SK-MEL-5 (cell line): ENCODE results near the gene PAFAH1B2. TPM values are rescaled to one million over a fixed set of nuclear protein-coding genes. Genes with fewer than 3 reads are reported as not detected.
"Not testable (repeated sequence)": the region's sequence is repeated elsewhere in the genome, so short reads cannot be mapped to it uniquely, and the experiment has no call there.

Source experiments
- DNase-seq: peaks from one replicate; pipeline ENCODE4 v3.0.0-alpha.2; 2016; ENCODE audit warnings: low read depth, low spot score
- in situ Hi-C: cut with HindIII; loops from 2 replicates; pipeline ENCODE4 v1.10.0; 2016; ENCODE audit warnings: low sequenced_read_pairs, high pct_unique_total_duplicates, low pct_unique_long_range_greater_than_20kb
- total RNA-seq: library from RNA; depleted of rRNA; stranded (reverse); fragments of >200 nt; shearing (Covaris generic); gene quantifications from 2 replicates; pipeline ENCODE4 v1.2.3, GENCODE V29; 2014

PAFAH1B2 gene
- total RNA-seq, 1 experiment from 2014 or later: 108 TPM

DNA sequence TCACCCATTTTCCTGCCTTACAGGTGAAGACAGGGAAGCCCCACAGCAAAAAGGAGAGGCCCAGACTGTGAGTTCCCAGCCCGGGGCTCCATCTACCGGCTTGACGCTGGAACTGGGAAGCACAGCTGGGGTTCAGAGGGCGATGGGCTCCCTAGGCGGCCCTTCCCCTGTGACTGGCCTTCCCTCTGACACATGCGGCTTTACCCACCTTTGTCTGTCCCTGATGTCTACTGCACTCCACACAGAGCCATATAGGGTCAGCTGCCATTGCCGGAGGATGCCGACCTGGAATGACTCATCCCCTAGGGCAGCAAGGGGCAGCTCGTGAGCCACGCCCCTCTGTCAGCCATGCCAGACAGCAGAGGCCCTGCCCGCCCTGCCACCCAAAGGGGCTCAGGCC, 62.8 kb downstream of the PAFAH1B2 start:
- in situ Hi-C loops, DNase-seq: not testable (repeated sequence)

DNA sequence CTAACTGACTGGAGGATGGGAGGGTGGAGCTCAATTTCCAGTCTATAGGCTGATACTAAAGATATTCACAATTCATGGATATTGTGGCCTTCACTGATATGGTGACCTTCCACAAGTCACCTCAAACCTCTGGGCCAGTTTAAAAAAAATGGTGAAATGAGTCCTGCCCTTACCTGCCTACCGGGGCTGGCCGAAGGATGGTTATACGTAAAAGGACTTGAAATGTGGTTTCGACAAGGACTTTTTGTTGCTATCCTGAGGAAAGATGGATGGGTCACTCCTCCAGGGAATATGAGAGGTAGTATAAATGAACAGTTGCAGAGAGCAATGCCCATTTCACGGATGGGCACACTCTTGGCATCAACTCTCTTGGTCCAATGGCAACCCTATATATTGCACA, 63.4 kb downstream of the PAFAH1B2 start:
- in situ Hi-C loops: not testable (repeated sequence)

DNA sequence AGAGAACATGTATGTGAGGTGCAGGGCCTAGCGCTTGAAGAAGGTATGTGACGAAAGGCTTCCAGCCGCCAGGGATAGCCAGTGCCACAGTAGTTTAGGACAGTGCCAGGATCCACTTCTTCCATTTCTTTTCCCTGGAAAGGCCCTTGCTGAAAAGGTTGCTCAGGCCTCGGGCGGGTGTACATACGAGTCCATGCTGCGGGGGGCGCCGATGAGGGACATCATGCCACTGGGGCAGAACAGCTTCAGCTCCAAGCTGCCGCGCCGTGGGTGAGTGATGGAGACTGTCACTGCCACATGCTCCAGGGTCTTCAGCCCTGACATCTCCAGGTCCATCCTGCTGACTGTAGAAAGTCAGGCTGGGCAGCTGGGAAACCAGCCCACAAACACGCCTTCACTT, 64.6 kb downstream of the PAFAH1B2 start:
- DNase-seq, in situ Hi-C loops: not testable (repeated sequence)

More for the DNA sequence above, 63.4 kb downstream of the PAFAH1B2 start:
- DNase-seq: not testable (repeated sequence)

DNA sequence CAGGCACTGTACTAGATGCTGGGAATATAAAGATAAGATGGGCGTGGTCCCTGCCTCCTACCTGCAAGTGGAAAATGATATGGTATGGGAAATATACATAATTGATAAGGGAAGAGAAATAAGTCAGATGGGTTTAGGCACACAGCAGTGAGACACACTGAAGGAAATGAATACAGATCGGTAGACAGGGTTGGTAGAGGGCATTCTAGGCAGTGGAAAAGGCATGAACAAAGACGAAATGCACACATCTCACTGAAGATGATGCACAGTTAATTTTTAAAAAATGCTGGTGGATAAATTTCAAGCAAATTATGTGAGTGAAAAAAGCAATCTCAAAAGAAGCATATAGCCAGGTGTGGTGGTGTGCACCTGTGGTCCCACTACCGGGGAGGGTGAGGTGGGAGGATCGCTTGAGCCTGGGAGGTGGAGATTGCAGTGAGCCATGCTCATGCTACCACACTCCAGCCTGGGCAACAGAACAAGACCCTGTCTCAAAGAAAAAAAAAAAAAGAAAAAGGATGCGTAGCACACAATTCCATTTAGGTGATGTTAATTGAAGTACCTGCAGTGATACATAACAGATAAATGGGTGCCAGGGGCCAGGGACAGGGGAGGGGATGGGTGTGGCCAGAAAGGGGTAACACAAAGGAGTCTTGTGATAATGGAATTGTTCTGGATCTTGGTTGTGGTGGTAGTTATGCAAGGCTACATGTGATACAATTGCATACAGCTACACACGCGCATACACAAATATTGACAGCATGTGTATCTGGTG, 65.5 kb downstream of the PAFAH1B2 start:
- in situ Hi-C loops, DNase-seq: not testable (repeated sequence)

DNA sequence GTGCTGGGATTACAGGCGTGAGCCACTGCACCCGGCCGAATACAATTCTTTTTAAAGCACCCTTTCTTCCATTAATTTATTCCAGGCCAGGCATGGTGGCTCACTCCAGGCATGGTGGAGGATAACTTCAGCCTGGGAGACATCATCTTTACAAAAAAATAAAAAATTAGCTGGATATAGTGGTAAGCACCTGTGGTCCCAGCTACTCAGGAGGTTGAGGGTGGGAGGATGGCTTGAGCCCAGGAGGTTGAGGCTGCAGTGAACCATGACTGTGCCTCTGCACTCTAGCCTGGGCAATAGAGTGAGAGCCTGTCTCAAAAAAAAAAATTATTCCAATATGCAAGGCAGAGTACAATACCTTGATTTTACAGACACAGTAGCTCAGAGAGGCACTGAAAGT, 66.5 kb downstream of the PAFAH1B2 start:
- in situ Hi-C loops: no loop called here
- no peak for DNase-seq

DNA sequence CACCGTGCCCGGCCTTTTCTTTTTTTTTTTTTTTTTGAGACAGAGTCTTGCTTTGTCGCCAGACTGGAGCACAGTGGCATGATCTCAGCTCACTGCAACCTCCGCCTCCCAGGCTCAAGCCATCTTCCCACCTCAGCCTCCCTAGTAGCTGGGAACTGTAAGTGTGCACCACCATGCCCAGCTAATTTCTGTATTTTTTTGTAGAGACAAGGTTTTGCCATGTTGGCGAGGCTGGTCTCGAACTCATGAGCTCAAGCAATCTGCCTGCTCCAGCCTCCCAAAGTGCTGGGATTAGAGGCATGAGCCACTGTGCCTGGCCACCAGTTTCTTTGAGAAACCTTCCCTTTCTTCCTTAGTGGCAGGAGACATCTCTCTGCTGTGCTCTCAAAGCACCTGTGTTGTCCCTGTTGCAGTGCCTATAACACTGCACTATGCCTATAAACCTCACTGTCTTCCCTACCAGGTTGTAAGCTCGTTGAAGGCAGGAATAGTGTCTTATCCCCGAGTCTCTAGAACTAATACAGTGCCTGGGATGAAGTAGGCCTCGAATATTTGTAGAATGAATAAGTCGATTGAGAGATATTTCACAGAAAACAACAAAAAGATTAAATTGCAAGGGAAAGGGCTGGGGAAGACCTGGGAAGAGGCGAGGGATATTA, 68.7 kb downstream of the PAFAH1B2 start:
- in situ Hi-C loops: no loop called here
- no peak for DNase-seq

DNA sequence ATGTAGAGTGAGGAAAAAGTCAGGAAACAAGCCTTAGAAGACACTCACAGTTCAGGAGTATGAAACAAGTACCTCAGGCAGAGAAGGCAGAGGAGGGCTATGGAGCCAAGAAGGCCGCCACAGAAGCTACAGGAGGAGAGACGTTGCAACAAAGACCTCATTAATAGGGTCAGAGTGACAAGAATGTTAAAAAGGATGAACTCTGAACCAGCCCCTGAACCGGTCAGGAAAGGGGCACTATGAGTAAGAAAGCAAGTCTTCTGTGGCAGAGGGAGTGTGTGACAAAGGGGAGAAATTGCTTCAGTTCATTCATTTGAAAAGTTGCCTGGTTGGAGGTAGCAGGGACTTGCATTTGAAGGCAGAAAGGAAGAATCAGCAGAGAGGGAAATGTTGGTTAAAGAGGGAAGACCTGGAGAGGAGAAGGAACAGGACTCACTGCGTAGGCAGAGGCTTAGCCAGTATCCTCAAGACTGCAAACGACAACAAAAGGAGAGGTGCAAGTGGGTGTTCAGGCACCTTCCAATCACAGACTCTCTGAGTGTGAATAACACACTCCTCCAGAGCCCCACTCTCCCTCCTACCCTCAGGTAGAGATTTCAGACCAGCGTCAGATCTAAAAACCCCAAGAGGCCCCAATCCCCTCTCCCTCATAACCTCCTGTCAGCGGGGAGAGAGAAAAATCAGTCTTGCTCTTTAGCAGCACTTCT, 70.5 kb downstream of the PAFAH1B2 start:
- in situ Hi-C loops: no loop called here
- no peak for DNase-seq

DNA sequence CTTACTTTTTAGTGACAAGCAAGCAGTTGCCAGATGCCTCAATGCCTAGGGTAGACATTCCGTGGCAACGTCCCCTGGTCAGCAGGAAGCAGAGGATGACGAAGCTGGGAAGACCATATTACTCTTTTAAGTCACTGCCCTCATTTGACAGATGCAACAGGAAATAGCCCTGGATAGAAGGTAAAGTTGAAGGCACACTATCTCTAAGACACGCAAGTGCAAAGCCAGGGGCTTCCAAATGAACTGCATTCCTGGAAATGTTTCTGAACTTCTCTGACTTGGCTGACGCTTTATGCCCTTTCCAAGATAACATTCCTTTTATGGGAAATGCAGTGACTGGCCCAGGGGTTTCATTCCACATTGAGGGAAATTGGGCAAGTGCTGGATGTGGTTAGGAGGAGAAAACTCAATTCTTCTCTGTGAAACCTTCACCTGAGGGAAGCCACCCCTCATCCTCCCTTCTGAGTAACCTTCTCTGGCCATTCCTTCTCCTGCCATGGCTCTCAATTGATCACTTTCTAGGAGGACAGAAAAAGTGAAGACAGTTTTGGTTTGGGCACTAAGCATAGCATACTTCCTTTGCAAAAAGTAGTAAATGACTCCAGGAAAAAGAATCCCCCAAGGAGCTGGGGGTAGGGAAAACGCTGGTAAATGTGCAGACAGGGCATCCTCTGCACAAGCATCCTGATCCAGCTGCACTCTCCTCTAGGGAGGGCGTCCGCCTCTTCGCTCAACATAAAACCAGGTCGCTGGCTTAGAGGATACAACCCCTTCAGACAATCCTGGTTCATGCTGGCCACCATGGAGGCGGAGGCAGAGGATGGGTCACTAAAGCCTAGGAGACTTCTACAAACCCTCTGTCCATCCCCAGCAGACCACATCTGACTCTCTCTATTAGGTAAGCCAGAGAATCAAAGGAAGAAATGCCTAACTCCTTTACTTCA, 73.3 kb downstream of the PAFAH1B2 start:
- in situ Hi-C loops: no loop called here
- DNase-seq: no peak

DNA sequence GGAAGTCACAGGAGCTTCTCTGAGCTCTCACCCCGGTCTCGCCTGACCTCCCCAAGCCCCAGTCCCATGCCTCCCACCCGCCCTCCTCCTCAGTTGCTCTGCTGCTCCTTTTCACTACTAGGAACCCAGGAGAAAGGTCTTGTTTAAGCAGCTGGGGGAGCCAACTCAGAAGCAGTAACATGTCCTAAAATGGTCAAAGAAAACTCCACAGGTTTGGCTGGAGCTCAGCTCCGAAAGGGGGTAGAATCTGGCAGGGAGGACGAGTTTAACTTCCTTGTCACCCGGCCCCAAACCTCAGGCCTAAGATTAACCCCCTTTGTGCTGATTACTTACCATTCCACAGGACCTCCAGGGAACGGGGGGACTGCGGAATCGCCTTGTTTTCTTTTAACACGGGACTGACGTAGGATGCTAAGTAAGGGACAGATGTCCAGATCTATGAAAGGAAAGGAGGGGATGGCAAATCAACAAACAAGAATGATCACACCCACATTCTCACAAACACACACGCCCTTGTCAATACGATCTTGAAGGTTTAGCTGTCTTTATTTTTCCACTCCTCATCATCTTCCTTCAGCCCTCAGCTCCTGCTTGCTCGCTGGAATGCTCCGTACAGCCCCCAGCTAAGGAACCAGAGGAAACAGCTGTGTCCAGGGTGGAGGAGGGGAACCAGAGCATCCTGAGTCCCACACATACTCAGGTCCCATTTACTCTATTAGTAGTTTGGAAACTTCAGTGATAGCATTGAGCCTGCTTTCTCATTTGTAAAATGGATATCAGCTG, 74.2 kb downstream of the PAFAH1B2 start:
- DNase-seq: no peak
- in situ Hi-C loops: no loop called here

DNA sequence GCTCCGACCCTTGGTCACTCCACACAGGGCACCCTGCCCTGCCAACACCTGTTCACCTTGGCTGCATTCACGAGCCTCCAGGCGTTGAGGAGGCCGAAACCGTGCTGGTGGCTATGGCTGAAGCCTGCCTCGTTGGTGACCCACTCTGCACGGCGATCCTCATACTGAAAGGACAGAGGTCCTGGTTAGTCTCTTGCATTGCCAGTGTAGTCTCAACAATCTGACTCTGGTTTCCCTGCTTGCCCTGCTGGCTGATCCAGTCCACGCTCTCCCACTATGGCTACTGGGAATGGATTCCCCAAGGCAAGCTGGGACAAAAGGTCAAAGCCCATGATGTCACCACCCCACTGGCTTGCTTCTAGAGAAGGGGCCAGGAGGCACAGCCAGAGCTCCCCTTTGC, 74.9 kb downstream of the PAFAH1B2 start:
- in situ Hi-C loops: no loop called here
- no peak for DNase-seq

DNA sequence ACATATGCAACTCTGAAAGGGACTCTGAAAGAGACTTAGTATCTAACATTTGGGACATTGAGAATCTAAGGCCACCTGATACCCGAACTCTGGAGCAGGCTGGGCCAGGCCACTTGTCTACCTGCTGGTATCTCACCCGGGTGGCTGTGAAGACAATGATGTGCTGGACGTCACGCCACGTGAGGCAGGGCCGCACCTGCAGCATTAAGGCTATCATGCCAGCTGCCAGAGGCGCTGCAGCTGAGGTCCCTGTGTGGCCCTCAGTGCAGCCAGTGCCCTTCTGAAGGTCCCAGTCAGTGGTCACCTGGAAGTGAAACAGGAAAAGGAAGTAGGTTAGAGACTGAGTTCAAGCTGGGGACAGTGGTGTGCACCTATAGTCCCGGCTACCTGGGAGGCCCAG, 75.4 kb downstream of the PAFAH1B2 start:
- DNase-seq: no peak
- in situ Hi-C loops: no loop called here

DNA sequence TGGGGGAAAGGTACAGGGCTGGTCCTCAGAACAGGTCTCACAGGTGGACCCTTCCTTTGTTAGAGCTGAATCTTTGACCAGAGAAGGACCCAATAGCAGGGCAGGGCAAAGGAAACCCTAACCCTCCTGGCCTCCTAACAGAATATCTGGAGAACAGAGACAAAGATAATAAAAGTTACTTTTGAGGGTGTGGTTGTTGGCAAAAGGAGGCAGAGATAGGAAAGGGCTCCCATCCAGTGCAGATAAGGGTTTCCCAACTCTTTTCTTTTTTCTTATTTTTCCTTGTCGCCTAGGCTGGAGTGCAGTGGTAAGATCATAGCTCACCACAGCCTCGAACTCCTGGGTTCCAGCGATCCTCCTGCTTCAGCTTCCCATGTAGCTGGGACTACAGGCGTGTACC, 75.9 kb downstream of the PAFAH1B2 start:
- in situ Hi-C loops: no loop called here
- DNase-seq: no peak

DNA sequence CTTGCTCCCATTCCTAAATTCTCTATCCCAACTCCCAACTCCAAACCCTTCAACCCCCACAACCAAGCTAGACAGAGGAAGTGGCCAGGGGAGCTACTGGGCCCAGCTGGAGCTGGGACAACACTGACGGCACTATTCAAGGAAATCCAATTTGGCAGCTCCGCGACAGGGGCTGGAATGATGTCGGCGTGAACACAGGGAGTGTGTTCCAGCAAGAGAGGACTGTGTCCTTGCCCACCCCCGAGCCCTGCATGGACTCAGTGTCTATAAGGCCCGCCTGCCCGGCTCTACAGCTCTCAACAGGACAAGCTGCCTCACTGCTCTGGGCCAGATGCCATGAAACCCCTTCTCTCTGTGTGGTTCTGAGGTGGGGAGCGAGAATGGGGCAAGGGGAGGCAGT, 76.5 kb downstream of the PAFAH1B2 start:
- in situ Hi-C loops: no loop called here
- no peak for DNase-seq

DNA sequence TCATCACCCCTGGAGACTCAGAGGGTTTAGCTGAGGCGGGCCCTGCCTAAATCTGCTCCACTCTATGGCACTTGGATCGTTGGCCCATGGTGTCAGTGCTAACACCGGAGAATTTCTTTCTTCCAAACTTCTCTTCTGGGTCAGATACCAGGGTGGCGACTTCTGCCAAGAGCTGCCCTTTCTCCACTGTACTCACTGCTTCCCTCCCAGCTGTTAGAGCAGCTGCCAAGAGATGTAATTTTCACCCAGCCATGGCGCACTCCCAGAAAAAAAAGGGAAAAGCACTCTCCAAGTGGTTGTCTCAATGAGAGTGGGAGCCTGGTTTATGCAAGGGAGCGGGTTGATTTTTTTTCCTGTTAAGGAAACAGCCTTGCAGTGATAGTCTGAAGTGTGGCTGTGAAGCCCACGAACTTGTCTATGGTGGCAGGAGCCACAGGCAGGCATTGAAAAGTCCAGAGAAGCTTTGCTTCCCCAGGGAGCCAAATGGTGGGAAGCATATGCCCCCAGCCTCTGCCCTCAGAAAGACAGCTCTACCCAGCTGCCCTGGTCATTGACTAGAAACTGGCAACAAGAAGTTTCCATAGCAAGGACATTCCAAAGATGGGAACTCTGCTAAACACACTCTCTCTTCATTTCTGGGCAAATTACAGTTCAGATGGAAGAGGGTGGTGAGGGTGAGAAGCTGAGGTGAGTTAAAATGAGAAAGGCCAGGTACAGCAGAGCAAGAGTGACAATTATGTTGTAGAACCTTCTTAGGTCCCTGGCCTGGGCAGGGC, 77.1 kb downstream of the PAFAH1B2 start:
- in situ Hi-C loops: no loop called here
- no peak for DNase-seq

DNA sequence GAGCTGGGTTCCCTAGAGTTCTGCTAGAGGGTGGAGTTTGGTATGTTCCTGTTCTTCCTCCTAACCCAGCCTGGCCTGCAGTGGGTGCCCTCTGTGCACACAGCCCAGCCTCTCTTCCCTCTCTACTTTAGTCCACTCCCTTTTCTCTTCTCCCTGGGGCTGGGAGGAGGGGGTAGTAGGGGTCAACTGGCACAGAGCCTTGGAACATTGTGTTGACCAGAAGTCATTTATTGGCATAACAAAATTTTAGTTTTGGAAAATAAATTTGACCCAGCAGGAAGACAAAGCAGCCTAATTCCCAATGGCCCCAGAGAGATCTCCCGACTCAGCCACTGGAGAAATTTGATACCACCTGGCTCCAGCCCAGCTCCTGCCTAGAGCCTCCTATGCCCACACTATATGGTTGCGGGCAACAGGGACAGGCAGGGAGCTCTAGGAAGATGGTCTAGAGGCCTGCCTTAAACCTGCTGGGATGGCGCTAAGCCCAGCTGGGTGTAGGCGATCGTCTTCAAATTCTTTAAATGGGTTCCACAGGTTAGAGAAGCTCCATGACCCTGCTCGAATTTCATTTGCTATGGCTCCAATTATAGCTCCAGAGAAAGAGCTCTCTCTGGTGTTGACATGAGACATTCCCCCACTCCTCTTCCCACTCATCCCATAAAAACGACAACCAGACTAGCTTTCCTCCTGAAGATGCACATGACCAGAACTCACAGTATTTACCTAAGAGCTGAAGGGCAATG, 77.9 kb downstream of the PAFAH1B2 start:
- no peak for DNase-seq
- in situ Hi-C loops: no loop called here
